ENCODE measurements around the gene GLT8D2. TPM values are rescaled to one million over a fixed set of nuclear protein-coding genes. Genes with fewer than 3 reads are reported as not detected.

The GLT8D2 gene
- total and polyA plus RNA-seq, 7 experiments from 2014 or later = 0.15 to 0.43 TPM; not detected in 5

DNA sequence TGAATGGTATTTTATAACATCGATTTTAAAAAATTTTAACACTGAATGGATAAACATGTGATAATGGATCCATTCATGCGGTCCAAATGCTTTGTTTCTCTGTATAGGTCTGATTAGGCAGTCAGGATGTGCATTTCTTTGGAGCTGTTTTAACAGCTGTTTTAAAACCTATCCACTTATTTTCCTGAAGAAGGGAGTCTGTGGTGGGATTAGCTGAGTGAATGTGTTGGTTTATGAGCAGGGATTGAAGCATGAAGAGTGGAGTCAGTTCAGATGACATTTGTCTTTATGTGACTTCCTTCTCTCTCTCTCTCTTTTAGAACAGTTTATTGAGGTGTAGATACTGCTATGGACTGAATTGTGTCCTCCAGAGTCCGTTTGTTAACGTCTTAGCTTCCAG, 37.7 kb downstream of the GLT8D2 start:
- H3K36me3 Mint-ChIP-seq = peaks cover 0 to 6% (median 5%) of the 10 kb centered on the region in 5 donors
- intact Hi-C loops (cut with micrococcal nuclease) = no loop called here
- H3K9me3 Mint-ChIP-seq = peaks cover 0 to 6% (median 0%) of the 10 kb centered on the region in 11 donors
- no peak overlapping the region for H3K4me3 Mint-ChIP-seq
- CTCF ChIA-PET = no interaction called here
- no peak overlapping the region for H3K4me3 ChIP-seq (ENCODE audit: low read length)
- H3K4me1 Mint-ChIP-seq = no peaks in the 10 kb centered on the region
- H3K4me1 ChIP-seq (ENCODE audit: control insufficient read depth in 2 of 2, insufficient read depth in 2 of 2, low read length in 2 of 2) = no peaks in the 10 kb centered on the region
- no peak overlapping the region for H3K27ac Mint-ChIP-seq
- H3K36me3 ChIP-seq (ENCODE audit: control insufficient read depth in 2 of 3, insufficient read depth in 3 of 3, low read length in 3 of 3) = no peaks in the 10 kb centered on the region
- H3K27ac ChIP-seq (ENCODE audit: low read depth, low read length) = no peak overlapping the region
- POLR2A ChIA-PET = no interaction called here
- DNase-seq (no peak), ATAC-seq (no peak)
- H3K27me3 ChIP-seq (ENCODE audit: control insufficient read depth in 2 of 2, insufficient read depth in 2 of 2, low read length in 2 of 2) = no peaks in the 10 kb centered on the region
- no peaks in the 10 kb centered on the region for H3K9me3 ChIP-seq (ENCODE audit: control insufficient read depth in 2 of 3, low read length in 3 of 3)
- peaks cover 0 to 20% (median 4%) of the 10 kb centered on the region in 5 donors for H3K27me3 Mint-ChIP-seq

DNA sequence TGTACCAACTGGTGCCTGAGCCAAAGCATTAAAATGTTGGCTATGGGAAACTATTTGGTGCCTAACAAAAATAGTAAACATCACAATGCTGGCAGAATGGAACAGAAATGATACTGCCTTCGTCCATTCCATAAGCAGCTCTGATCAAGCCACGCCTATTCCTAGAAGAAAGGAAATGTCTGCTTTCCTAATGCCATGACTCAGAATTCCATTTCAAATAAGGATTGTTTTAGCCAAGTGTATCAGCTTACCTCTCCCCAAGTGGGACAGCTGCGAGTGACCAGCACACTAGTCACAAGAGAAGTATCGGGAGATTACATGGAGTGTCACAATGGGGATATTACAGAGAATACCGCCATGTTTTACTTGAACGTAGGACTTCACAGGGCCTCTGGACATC, 38.7 kb downstream of the GLT8D2 start:
- Histone ChIP-seq H3K9me3 (ENCODE audit: control insufficient read depth in 2 of 3, low read length in 3 of 3) (no peaks in the 10 kb centered on the region), H3K27me3 (ENCODE audit: control insufficient read depth in 2 of 2, insufficient read depth in 2 of 2, low read length in 2 of 2) (no peaks in the 10 kb centered on the region), H3K27ac (ENCODE audit: low read depth, low read length) (no peak overlapping the region), H3K36me3 (ENCODE audit: control insufficient read depth in 2 of 3, insufficient read depth in 3 of 3, low read length in 3 of 3) (no peaks in the 10 kb centered on the region), H3K4me3 (ENCODE audit: low read length) (no peak overlapping the region), H3K4me1 (ENCODE audit: control insufficient read depth in 2 of 2, insufficient read depth in 2 of 2, low read length in 2 of 2) (no peaks in the 10 kb centered on the region)
- peaks cover 0 to 6% (median 5%) of the 10 kb centered on the region in 5 donors for H3K36me3 Mint-ChIP-seq
- no peak for DNase-seq
- no peak overlapping the region for H3K27ac Mint-ChIP-seq
- ChIA-PET POLR2A (no interaction called here), CTCF (no interaction called here)
- H3K9me3 Mint-ChIP-seq = peaks cover 0 to 6% (median 0%) of the 10 kb centered on the region in 11 donors
- H3K27me3 Mint-ChIP-seq = peaks cover 0 to 24% (median 4%) of the 10 kb centered on the region in 5 donors
- ATAC-seq = no peak
- no peaks in the 10 kb centered on the region for H3K4me1 Mint-ChIP-seq
- H3K4me3 Mint-ChIP-seq = no peak overlapping the region
- intact Hi-C loops (cut with micrococcal nuclease) = no loop called here

DNA sequence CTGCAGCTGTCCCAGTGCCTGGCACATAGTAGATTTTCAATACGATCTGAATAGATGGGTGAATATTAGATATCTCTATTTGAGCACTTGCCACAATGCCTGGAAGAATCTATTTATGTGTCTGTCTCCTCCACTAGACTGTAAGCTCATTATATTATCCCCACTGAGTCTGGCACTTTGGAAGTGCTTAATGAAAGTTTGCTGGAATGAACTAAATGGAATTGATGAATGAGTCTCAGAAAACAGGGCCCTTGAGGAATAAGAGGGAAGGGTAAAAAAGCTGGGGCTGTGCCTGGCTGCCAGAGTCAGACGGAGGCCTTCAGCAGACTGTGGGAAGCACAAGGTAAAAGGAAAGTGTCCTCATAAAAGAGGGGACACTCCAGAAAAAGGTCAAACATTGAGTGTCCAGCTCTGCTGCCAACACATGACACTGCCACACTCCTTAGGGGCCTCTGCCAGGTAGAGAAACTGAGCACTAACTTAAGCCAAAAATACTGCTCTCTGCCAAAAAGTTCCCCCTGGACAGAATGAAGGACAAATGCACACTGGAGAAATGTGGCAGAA, 39.3 kb downstream of the GLT8D2 start:
- ATAC-seq = no peak
- Histone ChIP-seq H3K27me3 (ENCODE audit: control insufficient read depth in 2 of 2, insufficient read depth in 2 of 2, low read length in 2 of 2) (no peaks in the 10 kb centered on the region), H3K36me3 (ENCODE audit: control insufficient read depth in 2 of 3, insufficient read depth in 3 of 3, low read length in 3 of 3) (no peaks in the 10 kb centered on the region), H3K4me3 (ENCODE audit: low read length) (no peak overlapping the region), H3K27ac (ENCODE audit: low read depth, low read length) (no peak overlapping the region), H3K9me3 (ENCODE audit: control insufficient read depth in 2 of 3, low read length in 3 of 3) (no peaks in the 10 kb centered on the region), H3K4me1 (ENCODE audit: control insufficient read depth in 2 of 2, insufficient read depth in 2 of 2, low read length in 2 of 2) (no peaks in the 10 kb centered on the region)
- ChIA-PET POLR2A (no interaction called here), CTCF (no interaction called here)
- Mint-ChIP-seq H3K27me3 (peaks cover 3 to 27% (median 4%) of the 10 kb centered on the region in 5 donors), H3K4me1 (no peaks in the 10 kb centered on the region), H3K36me3 (peaks cover 0 to 6% (median 5%) of the 10 kb centered on the region in 5 donors), H3K27ac (no peak overlapping the region), H3K4me3 (no peak overlapping the region), H3K9me3 (peaks cover 0 to 6% (median 0%) of the 10 kb centered on the region in 11 donors)
- intact Hi-C loops (cut with micrococcal nuclease) = no loop called here
- no peak for DNase-seq

DNA sequence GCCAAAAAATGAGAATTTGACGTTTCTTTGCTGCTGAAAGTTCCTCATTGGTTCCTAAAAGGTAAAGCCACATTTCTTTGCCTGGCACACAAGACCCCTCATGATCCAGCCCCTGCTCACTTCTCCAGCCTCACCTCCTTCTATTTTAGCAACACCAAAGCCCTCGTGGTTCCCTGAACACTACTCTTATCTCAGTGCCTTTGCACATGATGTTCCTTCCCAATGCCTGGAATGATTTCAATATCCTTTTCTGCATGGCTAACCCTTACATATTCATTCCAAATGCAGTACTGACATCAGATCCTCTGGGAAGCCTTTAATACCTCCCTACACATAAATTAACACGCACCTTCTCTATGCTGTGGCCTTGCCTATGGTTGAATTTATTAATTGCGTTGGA, 39.9 kb downstream of the GLT8D2 start:
- no peaks in the 10 kb centered on the region for H3K4me1 ChIP-seq (ENCODE audit: control insufficient read depth in 2 of 2, insufficient read depth in 2 of 2, low read length in 2 of 2)
- no peaks in the 10 kb centered on the region for H3K36me3 ChIP-seq (ENCODE audit: control insufficient read depth in 2 of 3, insufficient read depth in 3 of 3, low read length in 3 of 3)
- no peaks in the 10 kb centered on the region for H3K9me3 ChIP-seq (ENCODE audit: control insufficient read depth in 2 of 3, low read length in 3 of 3)
- no peak overlapping the region for H3K27ac Mint-ChIP-seq
- H3K27me3 Mint-ChIP-seq = peaks cover 4 to 32% (median 9%) of the 10 kb centered on the region in 5 donors
- no peaks in the 10 kb centered on the region for H3K27me3 ChIP-seq (ENCODE audit: control insufficient read depth in 2 of 2, insufficient read depth in 2 of 2, low read length in 2 of 2)
- H3K4me1 Mint-ChIP-seq = no peaks in the 10 kb centered on the region
- H3K4me3 ChIP-seq (ENCODE audit: low read length) = no peak overlapping the region
- no peak overlapping the region for H3K27ac ChIP-seq (ENCODE audit: low read depth, low read length)
- ChIA-PET CTCF (no interaction called here), POLR2A (no interaction called here)
- H3K9me3 Mint-ChIP-seq = peaks cover 0 to 6% (median 0%) of the 10 kb centered on the region in 11 donors
- no peak for DNase-seq
- ATAC-seq = no peak
- intact Hi-C loops (cut with micrococcal nuclease) = no loop called here
- H3K36me3 Mint-ChIP-seq = peaks cover 0 to 6% (median 5%) of the 10 kb centered on the region in 5 donors
- H3K4me3 Mint-ChIP-seq = no peak overlapping the region

DNA sequence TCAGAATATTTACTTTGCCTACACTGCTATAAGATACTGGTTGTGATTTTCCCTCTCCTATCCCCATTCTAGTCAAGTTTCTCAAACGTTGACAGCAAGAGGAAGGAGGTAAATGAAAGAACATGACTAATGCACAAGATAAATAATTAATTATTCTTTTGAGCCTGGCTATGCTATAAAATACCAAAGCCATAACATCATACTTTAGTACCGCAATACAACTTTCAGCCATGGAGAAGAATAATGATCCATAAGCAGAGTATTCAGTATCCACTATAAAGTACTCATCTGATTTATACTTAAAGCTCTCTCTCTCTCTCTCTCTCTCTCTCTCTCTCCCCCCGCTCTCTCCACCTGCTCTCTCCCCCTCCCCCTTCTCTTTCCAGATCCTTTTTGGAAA, 43.1 kb downstream of the GLT8D2 start:
- ChIA-PET POLR2A (no interaction called here), CTCF (no interaction called here)
- H3K27me3 ChIP-seq (ENCODE audit: control insufficient read depth in 2 of 2, insufficient read depth in 2 of 2, low read length in 2 of 2) = peaks cover 0 to 3% of the 10 kb centered on the region in 2 donors
- no peaks in the 10 kb centered on the region for H3K9me3 ChIP-seq (ENCODE audit: control insufficient read depth in 2 of 3, low read length in 3 of 3)
- no peak overlapping the region for H3K4me3 ChIP-seq (ENCODE audit: low read length)
- Mint-ChIP-seq H3K4me3 (no peak overlapping the region), H3K36me3 (peaks cover 0 to 6% (median 5%) of the 10 kb centered on the region in 5 donors), H3K27ac (no peak overlapping the region), H3K9me3 (peaks cover 0 to 6% (median 0%) of the 10 kb centered on the region in 11 donors), H3K27me3 (peaks cover 23 to 55% (median 32%) of the 10 kb centered on the region in 5 donors), H3K4me1 (no peaks in the 10 kb centered on the region)
- H3K4me1 ChIP-seq (ENCODE audit: control insufficient read depth in 2 of 2, insufficient read depth in 2 of 2, low read length in 2 of 2) = no peaks in the 10 kb centered on the region
- intact Hi-C loops (cut with micrococcal nuclease) = no loop called here
- ATAC-seq = no peak
- no peaks in the 10 kb centered on the region for H3K36me3 ChIP-seq (ENCODE audit: control insufficient read depth in 2 of 3, insufficient read depth in 3 of 3, low read length in 3 of 3)
- DNase-seq = no peak
- H3K27ac ChIP-seq (ENCODE audit: low read depth, low read length) = no peak overlapping the region

DNA sequence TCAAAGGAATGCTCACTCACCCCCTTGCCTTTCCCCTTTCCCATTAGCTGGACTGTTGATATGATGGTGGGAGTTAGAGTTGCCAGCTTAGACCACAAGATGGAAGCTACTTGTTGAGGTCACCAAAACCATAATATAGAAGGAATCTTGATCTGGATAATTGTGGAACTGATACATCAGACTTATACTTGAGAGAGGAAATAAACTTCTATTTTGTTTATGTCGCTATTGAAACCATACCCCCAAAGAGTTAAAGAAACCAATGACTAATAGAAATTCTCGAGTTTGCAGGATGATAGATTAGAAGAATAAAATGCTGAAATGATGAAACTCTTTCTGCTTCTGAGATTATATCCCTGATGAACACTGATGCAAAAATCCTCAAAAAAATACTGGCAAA, 46.4 kb downstream of the GLT8D2 start:
- intact Hi-C loops (cut with micrococcal nuclease) = no loop called here
- Histone ChIP-seq H3K27ac (ENCODE audit: low read depth, low read length) (no peak overlapping the region), H3K9me3 (ENCODE audit: control insufficient read depth in 2 of 3, low read length in 3 of 3) (no peaks in the 10 kb centered on the region), H3K36me3 (ENCODE audit: control insufficient read depth in 2 of 3, insufficient read depth in 3 of 3, low read length in 3 of 3) (no peaks in the 10 kb centered on the region), H3K4me3 (ENCODE audit: low read length) (no peak overlapping the region), H3K27me3 (ENCODE audit: control insufficient read depth in 2 of 2, insufficient read depth in 2 of 2, low read length in 2 of 2) (peaks cover 0 to 3% of the 10 kb centered on the region in 2 donors), H3K4me1 (ENCODE audit: control insufficient read depth in 2 of 2, insufficient read depth in 2 of 2, low read length in 2 of 2) (no peaks in the 10 kb centered on the region)
- Mint-ChIP-seq H3K4me3 (no peak overlapping the region), H3K4me1 (no peaks in the 10 kb centered on the region), H3K27ac (no peak overlapping the region), H3K9me3 (peaks cover 0 to 5% (median 0%) of the 10 kb centered on the region in 11 donors), H3K36me3 (peaks cover 0 to 6% (median 5%) of the 10 kb centered on the region in 5 donors), H3K27me3 (peaks cover 23 to 62% (median 52%) of the 10 kb centered on the region in 5 donors)
- DNase-seq (no peak), ATAC-seq (no peak)
- ChIA-PET POLR2A (no interaction called here), CTCF (no interaction called here)

DNA sequence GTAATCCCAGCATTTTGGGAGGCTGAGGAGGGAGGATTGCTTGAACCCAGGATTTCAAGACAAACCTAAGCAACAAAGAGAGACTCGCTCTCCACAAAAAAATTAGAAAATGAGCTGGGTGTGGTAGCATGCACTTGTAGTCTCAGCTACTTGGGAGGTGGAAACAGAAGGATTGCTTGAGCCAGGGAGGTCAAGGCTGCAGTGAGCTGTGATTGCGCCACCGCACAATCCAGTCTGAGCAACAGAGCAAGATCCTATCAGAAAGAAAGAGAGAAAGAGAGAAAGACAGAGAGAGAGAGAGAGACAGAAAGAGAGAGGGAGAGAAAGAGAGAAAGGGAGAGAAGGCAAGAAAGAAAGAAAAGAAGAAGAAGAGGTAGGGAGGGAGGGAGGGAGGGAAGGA, 47.3 kb downstream of the GLT8D2 start:
- Mint-ChIP-seq H3K9me3 (peaks cover 0 to 2% (median 0%) of the 10 kb centered on the region in 11 donors), H3K27ac (no peak overlapping the region), H3K36me3 (no peaks in the 10 kb centered on the region), H3K27me3 (peaks cover 19 to 56% (median 52%) of the 10 kb centered on the region in 5 donors), H3K4me1 (no peaks in the 10 kb centered on the region), H3K4me3 (no peak overlapping the region)
- peaks cover 0 to 3% of the 10 kb centered on the region in 2 donors for H3K27me3 ChIP-seq (ENCODE audit: control insufficient read depth in 2 of 2, insufficient read depth in 2 of 2, low read length in 2 of 2)
- no peak for DNase-seq
- ChIA-PET POLR2A (no interaction called here), CTCF (no interaction called here)
- no peak for ATAC-seq
- H3K27ac ChIP-seq (ENCODE audit: low read depth, low read length) = no peak overlapping the region
- H3K4me1 ChIP-seq (ENCODE audit: control insufficient read depth in 2 of 2, insufficient read depth in 2 of 2, low read length in 2 of 2) = no peaks in the 10 kb centered on the region
- H3K9me3 ChIP-seq (ENCODE audit: control insufficient read depth in 2 of 3, low read length in 3 of 3) = no peaks in the 10 kb centered on the region
- no peaks in the 10 kb centered on the region for H3K36me3 ChIP-seq (ENCODE audit: control insufficient read depth in 2 of 3, insufficient read depth in 3 of 3, low read length in 3 of 3)
- intact Hi-C loops (cut with micrococcal nuclease) = no loop called here
- H3K4me3 ChIP-seq (ENCODE audit: low read length) = no peak overlapping the region
